Sigmoid colon (tissue), 7 donors: ENCODE results near the gene PRKG1. TPM values are rescaled to one million over a fixed set of nuclear protein-coding genes. Genes with fewer than 3 reads are reported as not detected.
A peak's percentile ranks its signal among the peaks of the same experiment; 100 is the strongest.
"Not testable (repeated sequence)": the region's sequence is repeated elsewhere in the genome, so short reads cannot be mapped to it uniquely, and the experiment has no call there.

Experiments used
- DNase-seq: peaks from one replicate; pipeline ENCODE4 v3.0.0-alpha.2; 2019
- H3K27ac ChIP-seq, 4 donors: fragments of 200-600 bp; sonication (generic); one replicate each; pipeline ENCODE4 v1.5.1; 2016 to 2019; ENCODE audit warnings: mild to moderate bottlenecking in 1 of 4
- H3K27me3 ChIP-seq, 3 donors: fragments of 200-600 bp; sonication (generic); one replicate each; pipeline ENCODE4 v1.5.1; 2019; ENCODE audit warnings: mild to moderate bottlenecking in 1 of 3
- H3K36me3 ChIP-seq, 4 donors: fragments of 200-600 bp; sonication (generic); one replicate each; pipeline ENCODE4 v1.5.1; 2016 to 2019
- H3K4me1 ChIP-seq, 4 donors: fragments of 200-600 bp; sonication (generic); one replicate each; pipeline ENCODE4 v1.5.1; 2017 to 2019
- H3K4me3 ChIP-seq, 4 donors: fragments of 200-600 bp; sonication (generic); one replicate each; pipeline ENCODE4 v1.5.1; 2017 to 2019; ENCODE audit warnings: mild to moderate bottlenecking in 2 of 4, moderate library complexity in 1 of 4
- H3K9me3 ChIP-seq, 4 donors: fragments of 200-600 bp in 3 of 4; sonication (generic) in 3 of 4; one replicate each; pipeline versions ENCODE4 v1.5.1 to v1.6.1; 2013 to 2019
- EP300 ChIP-seq, 4 donors: sonication (generic); formaldehyde crosslinking; IDR thresholded peaks; one replicate each; pipeline ENCODE4 v1.6.1; 2017; ENCODE audit warnings: antibody characterized with exemption in 4 of 4
- POLR2A ChIP-seq, 2 donors: fragments of 450-650 bp; IDR thresholded peaks; one replicate each; pipeline ENCODE4 v1.6.1; 2016; ENCODE audit warnings: antibody characterized with exemption in 2 of 2, mild to moderate bottlenecking in 2 of 2, moderate library complexity in 2 of 2
- POLR2AphosphoS5 ChIP-seq, 4 donors: sonication (generic); formaldehyde crosslinking; IDR thresholded peaks; one replicate each; pipeline ENCODE4 v1.6.1; 2017; ENCODE audit warnings: antibody characterized with exemption in 4 of 4
- WGBS, 2 donors: extraction: QIAGEN DNeasy Blood & Tissue Kit; methylation state at CpG; one replicate each; pipeline ENCODE4 v1.1.7; 2013; 5-methylcytosine and 5-hydroxymethylcytosine counted together
- intact Hi-C: fragments of 100-400 bp; cut with DNase I; formaldehyde crosslinking; loops from one replicate; pipeline ENCODE4 v1.15.1; 2023
- polyA plus RNA-seq, 3 donors: library from polyadenylated mRNA; stranded (reverse); fragments of 200-250 nt; gene quantifications; one replicate each; pipeline ENCODE4 v1.2.3, GENCODE V29; 2013
- total RNA-seq, 4 donors: library from RNA; depleted of rRNA; stranded (reverse); fragments of >200 nt; gene quantifications; one replicate each; pipeline ENCODE4 v1.1.0, GENCODE V29; 2016
- TF ChIP-seq, protein P1 (sequence below), 4 experiments: fragments of 450-650 bp in 3 of 4; fragments of 200-600 bp in 1 of 4; IDR thresholded peaks; one replicate each; pipeline ENCODE4 v1.5.1; 2016 to 2019; ENCODE audit warnings: antibody characterized with exemption in 4 of 4, mild to moderate bottlenecking in 3 of 4, moderate library complexity in 2 of 4
- donor health status: healthy with polysubstance abuse.
- donor health status: Bipolar disorder and iron deficiency.
- donor health status: healthy.

PRKG1 gene
- total and polyA plus RNA-seq, 7 donors, result 3.7 to 92.9 (median 60.2) TPM

DNA sequence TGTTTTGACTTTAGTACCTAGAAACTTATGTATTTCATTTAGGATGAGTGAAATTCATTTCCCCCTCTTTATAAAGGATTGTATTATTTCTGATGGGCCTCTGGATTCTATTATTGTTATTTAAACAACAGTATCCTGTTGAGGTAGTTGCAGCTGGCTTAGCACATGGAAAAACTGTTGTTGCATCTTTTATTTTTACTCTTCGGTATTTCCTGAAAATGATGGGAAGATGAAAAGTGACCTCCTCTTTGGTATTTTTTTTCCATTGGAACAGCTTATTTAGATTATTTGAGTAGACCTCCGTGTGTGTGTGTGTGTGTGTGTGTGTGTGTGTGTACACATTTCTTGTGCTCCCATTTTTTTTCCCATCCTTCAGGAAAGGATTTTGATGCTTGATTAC, 129.8 kb downstream of the PRKG1 start:
- 59 to 76% methylated on average over 2 of the region's 2 CpGs for WGBS, 2 donors
- Histone ChIP-seq H3K4me3 (no peak overlapping the region), H3K27me3 (no peaks in the 10 kb centered on the region), H3K4me1 (peaks cover 0 to 29% (median 25%) of the 10 kb centered on the region in 4 donors), H3K9me3 (no peaks in the 10 kb centered on the region), H3K27ac (no peak overlapping the region), H3K36me3 (no peaks in the 10 kb centered on the region)
- intact Hi-C loops, result no loop called here
- TF ChIP-seq, protein P1, sequence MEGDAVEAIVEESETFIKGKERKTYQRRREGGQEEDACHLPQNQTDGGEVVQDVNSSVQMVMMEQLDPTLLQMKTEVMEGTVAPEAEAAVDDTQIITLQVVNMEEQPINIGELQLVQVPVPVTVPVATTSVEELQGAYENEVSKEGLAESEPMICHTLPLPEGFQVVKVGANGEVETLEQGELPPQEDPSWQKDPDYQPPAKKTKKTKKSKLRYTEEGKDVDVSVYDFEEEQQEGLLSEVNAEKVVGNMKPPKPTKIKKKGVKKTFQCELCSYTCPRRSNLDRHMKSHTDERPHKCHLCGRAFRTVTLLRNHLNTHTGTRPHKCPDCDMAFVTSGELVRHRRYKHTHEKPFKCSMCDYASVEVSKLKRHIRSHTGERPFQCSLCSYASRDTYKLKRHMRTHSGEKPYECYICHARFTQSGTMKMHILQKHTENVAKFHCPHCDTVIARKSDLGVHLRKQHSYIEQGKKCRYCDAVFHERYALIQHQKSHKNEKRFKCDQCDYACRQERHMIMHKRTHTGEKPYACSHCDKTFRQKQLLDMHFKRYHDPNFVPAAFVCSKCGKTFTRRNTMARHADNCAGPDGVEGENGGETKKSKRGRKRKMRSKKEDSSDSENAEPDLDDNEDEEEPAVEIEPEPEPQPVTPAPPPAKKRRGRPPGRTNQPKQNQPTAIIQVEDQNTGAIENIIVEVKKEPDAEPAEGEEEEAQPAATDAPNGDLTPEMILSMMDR (IDR thresholded peaks at IDR 0.05), result no peak
- no peak for TF ChIP-seq EP300 (IDR thresholded peaks at IDR 0.05)
- DNase-seq, result no peak

DNA sequence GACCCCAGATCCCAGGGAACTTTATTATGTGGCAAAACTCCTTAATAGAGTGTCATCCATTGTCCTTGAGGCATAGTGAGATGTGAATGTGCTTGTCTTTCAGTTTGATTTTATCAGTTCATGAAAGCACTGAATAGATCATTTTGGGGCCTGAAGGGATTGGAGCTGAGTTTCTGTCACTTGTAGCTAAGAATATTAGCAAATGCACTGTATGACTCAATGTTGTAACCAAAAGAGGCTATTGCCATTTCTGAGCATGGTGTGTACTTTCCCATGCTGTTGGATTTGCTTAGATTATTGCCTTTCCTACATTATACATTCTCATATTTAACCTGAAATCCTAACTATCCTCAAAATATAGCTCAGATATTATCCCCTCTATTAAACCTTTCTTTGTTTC, 130.4 kb downstream of the PRKG1 start:
- intact Hi-C loops, result no loop called here
- Histone ChIP-seq H3K4me1 (peaks cover 0 to 36% (median 29%) of the 10 kb centered on the region in 4 donors), H3K27me3 (no peaks in the 10 kb centered on the region), H3K4me3 (no peak overlapping the region), H3K9me3 (no peaks in the 10 kb centered on the region), H3K27ac (no peak overlapping the region), H3K36me3 (no peaks in the 10 kb centered on the region)
- TF ChIP-seq POLR2A (IDR thresholded peaks at IDR 0.05), result no peak
- no peak for DNase-seq

DNA sequence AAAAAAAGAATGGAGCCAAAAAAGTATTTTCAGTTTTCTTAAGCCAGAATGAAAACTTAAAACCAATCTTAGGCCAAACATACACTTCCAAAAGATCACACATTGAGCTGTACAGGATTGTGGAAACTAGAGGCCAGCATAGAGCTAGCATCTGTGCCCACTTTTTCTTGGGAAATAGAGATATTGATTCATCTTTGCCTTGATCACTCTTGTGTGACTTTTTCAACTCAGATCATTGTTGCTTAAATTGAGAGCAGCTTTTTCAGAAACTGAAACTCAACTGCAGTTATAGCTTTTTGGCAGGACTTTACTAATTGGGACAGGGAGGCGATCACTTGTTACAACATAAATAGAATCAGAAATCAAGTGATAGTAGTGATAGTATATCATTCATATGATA, 132.2 kb downstream of the PRKG1 start:
- Histone ChIP-seq H3K4me1 (peaks cover 0 to 37% (median 31%) of the 10 kb centered on the region in 4 donors), H3K27me3 (no peaks in the 10 kb centered on the region), H3K36me3 (no peaks in the 10 kb centered on the region), H3K4me3 (no peak overlapping the region), H3K27ac (no peak overlapping the region), H3K9me3 (no peaks in the 10 kb centered on the region)
- DNase-seq, result no peak
- TF ChIP-seq POLR2A (IDR thresholded peaks at IDR 0.05) (no peak), EP300 (IDR thresholded peaks at IDR 0.05) (no peak), POLR2AphosphoS5 (IDR thresholded peaks at IDR 0.05) (no peak)
- TF ChIP-seq, protein P1 (IDR thresholded peaks at IDR 0.05), result no peak
- intact Hi-C loops, result no loop called here
- WGBS, 2 donors, result 82 to 92% methylated on average over 1 of the region's 1 CpG

DNA sequence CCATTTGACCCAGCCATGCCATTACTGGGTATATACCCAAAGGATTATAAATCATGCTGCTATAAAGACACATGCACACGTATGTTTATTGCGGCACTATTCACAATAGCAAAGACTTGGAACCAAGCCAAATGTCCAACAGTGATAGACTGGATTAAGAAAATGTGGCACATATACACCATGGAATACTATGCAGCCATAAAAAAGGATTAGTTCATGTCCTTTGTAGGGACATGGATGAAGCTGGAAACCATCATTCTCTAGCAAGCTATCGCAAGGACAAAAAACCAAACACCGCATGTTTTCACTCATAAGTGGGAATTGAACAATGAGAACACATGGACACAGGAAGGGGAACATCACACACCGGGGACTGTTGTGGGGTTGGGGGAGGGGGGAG, 138.7 kb downstream of the PRKG1 start:
- 93 to 97% methylated on average over 3 of the region's 5 CpGs for WGBS, 2 donors
- DNase-seq, H3K9me3 ChIP-seq, H3K4me3 ChIP-seq, H3K36me3 ChIP-seq, intact Hi-C loops, H3K27me3 ChIP-seq, H3K27ac ChIP-seq: not testable (repeated sequence)
- H3K4me1 ChIP-seq, result peaks cover 0 to 55% (median 34%) of the 10 kb centered on the region in 4 donors

DNA sequence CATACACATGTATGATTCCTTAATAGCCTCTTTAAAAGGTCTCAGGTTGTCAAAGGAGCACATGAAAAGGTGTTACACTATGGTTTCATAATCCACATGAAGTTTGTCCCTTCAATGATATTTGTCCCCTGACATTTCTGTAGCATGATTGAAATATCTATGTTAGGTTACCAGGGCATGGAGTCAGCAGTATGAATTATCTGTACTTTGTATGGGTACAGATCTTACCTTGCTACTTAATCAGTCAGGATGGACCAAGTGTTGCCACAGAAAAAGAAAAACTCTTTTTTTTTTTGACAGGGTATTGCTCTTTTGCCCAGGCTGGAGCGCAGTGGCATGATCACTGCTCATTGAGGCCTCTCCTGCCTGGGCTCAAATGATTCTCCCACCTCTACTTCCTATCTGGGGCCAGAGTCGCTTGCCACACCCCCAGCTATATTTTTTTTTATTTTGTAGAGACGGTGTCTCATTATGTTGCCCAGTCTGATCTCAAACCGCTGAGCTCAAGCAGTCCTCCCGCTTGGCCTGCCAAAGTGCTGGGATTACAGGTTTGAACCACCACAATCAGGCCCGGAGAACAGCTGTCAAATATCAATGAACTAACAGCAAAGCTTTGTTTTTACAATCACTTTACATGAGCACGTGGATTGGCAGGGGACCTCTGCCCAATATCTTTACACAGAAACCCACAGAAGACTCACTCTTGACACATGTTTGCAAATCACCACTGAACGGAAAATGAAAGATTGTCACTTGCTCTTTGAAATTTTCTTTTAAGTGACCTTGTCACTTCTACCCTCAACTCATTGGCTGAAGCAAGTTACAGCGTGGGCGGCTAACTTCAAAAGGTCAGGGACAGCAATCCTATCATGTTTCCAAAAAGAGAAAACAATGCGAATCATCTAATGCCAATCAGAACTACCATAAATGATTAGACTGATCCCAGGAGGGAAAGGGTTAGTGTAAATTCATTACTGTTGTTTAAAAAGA, 140.2 kb downstream of the PRKG1 start:
- intact Hi-C loops, result no loop called here
- 77 to 82% methylated on average over 11 of the region's 11 CpGs for WGBS, 2 donors
- TF ChIP-seq, protein P1 (IDR thresholded peaks at IDR 0.05), result no peak
- TF ChIP-seq POLR2A (IDR thresholded peaks at IDR 0.05), result no peak
- TF ChIP-seq POLR2AphosphoS5 (IDR thresholded peaks at IDR 0.05), result no peak
- TF ChIP-seq EP300 (IDR thresholded peaks at IDR 0.05), result no peak
- no peaks in the 10 kb centered on the region for H3K9me3 ChIP-seq
- H3K4me1 ChIP-seq, result peaks cover 0 to 39% (median 20%) of the 10 kb centered on the region in 4 donors
- no peaks in the 10 kb centered on the region for H3K27me3 ChIP-seq
- peak overlapping the region in 1 of 4 donors; percentile 24 for H3K27ac ChIP-seq
- H3K36me3 ChIP-seq, result no peaks in the 10 kb centered on the region
- no peak for DNase-seq
- no peak overlapping the region for H3K4me3 ChIP-seq
